Measurements from ENCODE around the gene ZNF467. TPM values are rescaled to one million over a fixed set of nuclear protein-coding genes. Genes with fewer than 3 reads are reported as not detected.

The ZNF467 gene
- total RNA-seq, 1 donor from 2014 or later, result 4.2 TPM

GRCh38 chr7:149808311-149808710, 34.9 kb upstream of the ZNF467 start:
- DNase-seq, result no peak

DNA sequence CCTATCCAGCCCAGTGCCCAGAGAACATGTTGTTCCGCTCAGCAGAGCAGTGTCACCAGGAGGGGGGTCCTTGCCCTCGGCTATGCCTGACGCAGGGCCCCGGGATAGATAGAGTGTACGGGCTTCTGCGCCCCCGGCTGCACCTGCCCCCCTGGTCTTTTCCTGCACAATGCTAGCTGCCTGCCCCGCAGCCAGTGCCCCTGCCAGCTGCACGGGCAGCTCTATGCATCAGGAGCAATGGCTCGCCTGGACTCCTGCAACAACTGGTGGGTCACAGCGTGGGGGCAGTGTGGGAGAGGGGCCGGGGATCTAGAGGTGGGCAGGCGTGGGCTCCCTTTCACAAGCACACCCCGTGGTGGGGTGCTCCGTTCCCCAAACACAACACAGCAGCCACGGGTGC, 33.3 kb upstream of the ZNF467 start:
- no peak for DNase-seq

DNA sequence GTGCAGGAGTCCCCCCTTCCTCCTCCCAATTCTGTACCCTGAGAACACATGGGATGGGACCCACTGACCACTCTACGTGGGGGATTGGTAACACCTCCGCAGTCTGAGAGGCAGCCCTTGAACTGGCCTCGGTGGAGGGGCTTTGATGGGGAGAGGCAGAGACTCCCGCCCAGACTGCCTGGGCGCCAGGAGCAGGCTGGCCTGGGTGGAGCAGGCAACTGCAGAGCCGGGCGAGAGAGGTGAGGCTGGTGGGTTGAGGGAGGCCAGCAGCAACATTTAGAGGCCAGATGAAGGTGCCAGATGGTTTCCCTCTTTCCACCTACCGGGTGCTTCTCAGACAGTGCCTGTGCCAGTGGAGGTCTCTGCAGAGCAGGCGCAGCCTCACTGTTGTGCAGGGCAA, 30.7 kb upstream of the ZNF467 start:
- no peak for DNase-seq

GRCh38 chr7:149803551-149804074, 30.2 kb upstream of the ZNF467 start:
- no peak for DNase-seq

DNA sequence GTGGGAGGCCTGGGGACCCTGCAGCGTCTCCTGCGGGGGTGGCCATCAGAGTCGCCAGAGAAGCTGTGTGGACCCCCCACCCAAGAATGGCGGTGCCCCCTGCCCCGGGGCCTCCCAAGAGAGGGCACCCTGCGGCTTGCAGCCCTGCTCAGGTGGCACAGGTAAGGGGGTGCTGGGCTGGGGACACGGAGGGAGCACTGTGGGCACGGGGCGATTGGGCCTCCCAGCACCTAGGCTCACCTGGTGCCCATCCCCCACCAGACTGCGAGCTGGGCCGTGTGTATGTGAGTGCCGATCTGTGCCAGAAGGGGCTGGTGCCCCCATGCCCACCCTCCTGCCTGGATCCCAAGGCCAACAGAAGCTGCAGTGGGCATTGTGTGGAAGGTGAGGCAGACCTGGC, 29.6 kb upstream of the ZNF467 start:
- DNase-seq, result no peak

DNA sequence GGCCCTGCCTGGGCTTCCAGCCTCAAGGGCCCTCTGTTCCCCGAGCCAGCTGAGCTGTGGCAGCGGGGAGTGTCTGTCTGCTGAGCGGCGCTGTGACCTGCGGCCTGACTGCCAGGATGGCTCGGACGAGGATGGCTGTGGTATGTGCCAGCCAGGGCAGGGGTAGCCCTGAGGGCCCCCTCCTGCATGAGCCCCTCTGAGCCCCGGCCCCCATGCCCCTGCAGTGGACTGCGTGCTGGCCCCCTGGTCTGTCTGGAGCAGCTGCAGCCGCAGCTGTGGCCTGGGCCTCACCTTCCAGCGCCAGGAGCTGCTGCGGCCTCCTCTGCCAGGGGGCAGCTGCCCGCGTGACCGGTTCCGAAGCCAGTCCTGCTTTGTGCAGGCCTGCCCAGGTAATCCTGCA, 28.4 kb upstream of the ZNF467 start:
- DNase-seq, result no peak

GRCh38 chr7:149801002-149801566, 27.7 kb upstream of the ZNF467 start:
- DNase-seq, result no peak

DNA sequence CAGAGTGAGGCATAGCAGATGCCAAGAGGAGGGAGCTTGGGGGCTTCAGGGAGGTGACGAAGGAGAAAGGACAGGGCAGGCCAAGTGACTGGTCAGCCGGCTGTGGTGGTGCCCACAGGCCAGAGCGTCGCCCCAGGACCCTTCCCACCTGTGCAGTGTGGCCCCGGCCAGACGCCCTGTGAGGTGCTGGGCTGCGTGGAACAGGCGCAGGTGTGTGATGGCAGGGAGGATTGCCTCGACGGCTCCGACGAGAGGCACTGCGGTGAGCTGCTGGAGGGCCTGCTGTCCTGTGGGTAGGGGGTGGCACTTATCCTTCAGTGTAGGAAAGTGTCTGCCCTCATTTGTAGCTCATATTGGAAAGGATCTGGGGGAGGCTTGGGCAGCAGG, 26.8 kb upstream of the ZNF467 start:
- DNase-seq, result no peak

DNA sequence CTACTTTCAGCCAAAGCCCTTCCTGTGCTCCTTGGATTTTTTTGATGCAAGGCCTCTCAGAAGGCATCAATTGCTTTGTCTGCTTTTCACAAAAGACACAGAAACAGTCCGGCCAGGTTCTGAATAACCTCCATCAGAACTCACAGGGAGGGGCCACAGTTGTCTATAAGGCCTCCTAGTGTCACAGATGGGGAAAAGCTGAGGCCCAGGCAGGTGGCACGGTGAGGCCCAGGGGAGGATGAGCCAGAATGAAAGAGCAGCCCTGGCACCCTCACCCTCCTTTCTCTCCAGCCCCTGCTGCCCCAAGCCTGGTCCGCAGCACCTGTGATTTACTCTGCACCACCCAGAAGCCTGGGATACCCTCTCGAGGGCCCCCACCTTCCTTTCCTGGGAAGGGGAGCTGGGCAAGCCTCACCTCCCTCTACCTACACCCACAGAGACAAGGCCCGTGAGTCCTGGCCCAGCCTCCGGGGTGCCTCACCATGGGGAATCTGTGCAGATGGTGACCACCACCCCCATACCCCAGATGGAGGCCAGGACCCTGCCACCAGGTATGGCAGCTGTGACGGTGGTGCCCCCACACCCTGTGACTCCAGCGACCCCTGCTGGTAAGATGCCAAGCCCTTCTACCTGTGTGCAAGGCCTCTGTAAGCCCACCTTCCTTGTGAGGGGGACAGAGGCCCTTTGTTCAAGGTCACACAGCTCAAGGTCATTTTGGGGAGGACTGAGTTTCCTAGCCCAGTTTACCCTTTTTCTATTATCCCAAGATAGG, 26.2 kb upstream of the ZNF467 start:
- peak; percentile 32 for DNase-seq

DNA sequence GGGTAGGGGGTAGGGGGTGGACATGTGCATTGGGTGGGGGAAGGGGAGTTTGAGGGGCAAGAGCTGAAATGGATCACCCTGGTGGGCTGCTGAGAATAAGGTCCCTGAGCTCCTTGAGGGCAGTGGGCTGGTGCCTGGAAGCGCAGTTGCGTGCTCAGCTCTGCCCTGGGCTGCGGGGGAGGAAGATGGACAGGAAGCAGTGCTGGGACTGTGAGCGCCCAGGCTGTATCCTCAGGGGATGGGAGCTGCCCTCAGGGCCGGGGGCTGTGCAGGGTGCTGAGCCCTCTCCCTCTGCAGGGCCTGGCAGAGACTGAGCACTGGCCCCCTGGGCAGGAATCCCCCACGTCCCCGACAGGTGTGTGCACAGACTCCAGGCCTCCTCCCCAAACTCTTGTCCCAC, 24.4 kb upstream of the ZNF467 start:
- DNase-seq, result no peak

GRCh38 chr7:149796287-149796860, 23.0 kb upstream of the ZNF467 start:
- DNase-seq, result no peak

DNA sequence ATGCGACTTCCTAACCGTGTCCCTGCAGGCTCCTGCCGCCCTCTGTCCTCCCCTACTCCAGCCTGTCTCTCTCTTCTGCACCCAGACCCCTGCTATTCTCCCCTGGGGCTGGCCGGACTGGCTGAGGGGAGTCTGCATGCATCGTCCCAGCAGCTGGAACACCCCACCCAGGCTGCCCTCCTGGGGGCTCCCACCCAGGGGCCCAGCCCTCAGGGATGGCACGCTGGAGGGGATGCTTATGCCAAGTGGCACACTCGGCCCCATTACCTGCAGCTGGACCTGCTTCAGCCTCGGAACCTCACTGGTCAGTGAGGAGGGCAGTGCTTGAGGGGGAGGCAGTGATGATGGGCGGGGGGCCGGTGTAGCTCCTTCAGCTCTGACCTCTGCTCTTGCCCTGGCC, 21.7 kb upstream of the ZNF467 start:
- no peak for DNase-seq

GRCh38 chr7:149794661-149795060, 21.3 kb upstream of the ZNF467 start:
- DNase-seq, result no peak

DNA sequence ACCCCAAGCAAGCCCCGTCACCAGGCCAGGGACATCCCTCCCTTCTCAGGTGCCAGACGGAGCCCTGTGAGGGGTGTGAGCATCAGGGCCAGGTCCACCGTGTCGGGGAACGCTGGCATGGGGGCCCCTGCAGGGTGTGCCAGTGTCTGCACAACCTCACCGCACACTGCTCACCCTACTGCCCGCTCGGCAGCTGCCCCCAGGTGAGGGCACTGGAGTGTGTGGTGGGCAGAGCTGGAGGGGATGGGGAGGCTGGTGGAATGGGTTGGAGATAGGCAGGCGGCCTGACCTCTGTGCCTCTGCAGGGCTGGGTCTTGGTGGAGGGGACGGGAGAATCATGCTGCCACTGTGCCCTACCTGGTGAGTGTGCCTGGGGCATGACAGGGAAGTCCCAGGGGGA, 19.9 kb upstream of the ZNF467 start:
- DNase-seq, result no peak

DNA sequence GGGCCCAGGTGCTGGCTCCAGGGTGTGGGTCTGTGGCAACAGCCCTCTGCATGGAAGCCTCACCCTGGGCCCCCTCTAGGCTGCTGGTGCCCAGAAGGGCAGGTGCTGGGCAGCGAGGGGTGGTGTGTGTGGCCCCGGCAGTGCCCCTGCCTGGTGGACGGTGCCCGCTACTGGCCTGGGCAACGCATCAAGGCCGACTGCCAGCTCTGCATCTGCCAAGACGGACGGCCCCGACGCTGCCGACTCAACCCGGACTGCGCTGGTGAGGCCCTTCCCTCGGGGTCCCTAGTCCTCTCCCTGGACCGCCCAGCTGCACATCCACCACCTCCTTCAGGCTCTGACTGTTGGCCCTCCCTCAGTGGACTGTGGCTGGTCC, 18.8 kb upstream of the ZNF467 start:
- no peak for DNase-seq

GRCh38 chr7:149791411-149792219, 18.2 kb upstream of the ZNF467 start:
- DNase-seq, result no peak

DNA sequence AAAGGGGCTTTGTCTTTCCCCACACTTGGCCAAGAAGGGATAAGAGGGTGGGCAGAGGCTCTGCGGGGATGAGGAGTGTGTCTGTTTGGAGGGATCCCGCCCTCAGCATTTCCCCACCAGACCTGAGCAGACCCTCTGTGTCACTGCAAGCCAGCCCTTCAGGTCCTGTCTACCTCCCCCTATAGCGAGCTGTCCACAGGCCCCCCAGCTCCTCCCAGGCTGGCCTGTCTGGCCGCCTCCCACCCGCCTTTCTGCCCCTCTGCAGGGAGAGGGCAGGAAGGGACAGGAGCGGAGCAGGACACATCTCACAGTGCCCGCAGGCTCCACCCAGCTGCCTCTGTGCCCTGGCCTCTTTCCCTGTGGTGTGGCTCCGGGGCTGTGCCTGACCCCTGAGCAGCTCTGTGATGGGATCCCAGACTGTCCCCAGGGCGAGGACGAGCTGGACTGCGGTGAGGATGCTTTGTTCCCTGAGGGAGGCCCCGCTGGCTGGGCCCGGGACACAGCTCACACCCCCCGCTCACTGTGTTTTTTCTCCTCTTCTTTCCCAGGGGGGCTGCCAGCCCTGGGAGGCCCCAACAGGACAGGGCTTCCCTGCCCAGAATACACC, 17.5 kb upstream of the ZNF467 start:
- no peak for DNase-seq

GRCh38 chr7:149790146-149790548, 16.8 kb upstream of the ZNF467 start:
- peak; percentile 40 for DNase-seq

DNA sequence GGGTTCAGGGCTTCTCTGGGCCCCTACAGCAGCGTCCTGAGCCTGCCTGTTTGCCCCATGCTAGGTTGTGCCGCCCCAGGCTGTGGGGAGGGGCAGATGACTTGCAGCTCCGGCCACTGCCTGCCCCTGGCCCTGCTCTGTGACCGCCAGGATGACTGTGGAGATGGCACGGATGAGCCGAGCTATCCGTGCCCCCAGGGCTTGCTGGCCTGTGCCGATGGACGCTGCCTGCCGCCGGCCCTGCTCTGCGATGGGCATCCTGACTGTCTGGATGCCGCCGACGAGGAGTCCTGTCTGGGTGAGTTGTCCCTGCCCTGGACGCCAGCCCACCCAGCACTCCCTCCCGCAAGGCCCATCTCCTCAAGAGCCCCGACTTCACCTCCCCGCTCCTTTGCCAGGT, 15.7 kb upstream of the ZNF467 start:
- DNase-seq, result no peak

- no peak for DNase-seq
Measured at GRCh38 chr7:149788300-149788851, 15.0 kb upstream of the ZNF467 start.

- DNase-seq, result no peak
Measured at GRCh38 chr7:149787428-149788299, 14.3 kb upstream of the ZNF467 start.

Data from tongue (tissue), 2 donors.